ENCODE results near the gene SHOX. TPM values are rescaled to one million over a fixed set of nuclear protein-coding genes. Genes with fewer than 3 reads are reported as not detected.
"Not testable (repeated sequence)": the region's sequence is repeated elsewhere in the genome, so short reads cannot be mapped to it uniquely, and the experiment has no call there.

The SHOX gene
- total RNA-seq, 1 donor from 2014 or later = not detected

- intact Hi-C loops (cut with micrococcal nuclease) = no loop called here
- Mint-ChIP-seq H3K4me1 (no peaks in the 10 kb centered on the region), H3K4me3 (no peak overlapping the region), H3K27me3 (peaks cover 2% of the 10 kb centered on the region), H3K9me3 (peaks cover 12% of the 10 kb centered on the region), H3K27ac (no peak overlapping the region), H3K36me3 (ENCODE audit: low read depth) (no peaks in the 10 kb centered on the region)
- DNase-seq (no peak), ATAC-seq (ENCODE audit: low read depth) (no peak)
- TF ChIP-seq, protein P1, sequence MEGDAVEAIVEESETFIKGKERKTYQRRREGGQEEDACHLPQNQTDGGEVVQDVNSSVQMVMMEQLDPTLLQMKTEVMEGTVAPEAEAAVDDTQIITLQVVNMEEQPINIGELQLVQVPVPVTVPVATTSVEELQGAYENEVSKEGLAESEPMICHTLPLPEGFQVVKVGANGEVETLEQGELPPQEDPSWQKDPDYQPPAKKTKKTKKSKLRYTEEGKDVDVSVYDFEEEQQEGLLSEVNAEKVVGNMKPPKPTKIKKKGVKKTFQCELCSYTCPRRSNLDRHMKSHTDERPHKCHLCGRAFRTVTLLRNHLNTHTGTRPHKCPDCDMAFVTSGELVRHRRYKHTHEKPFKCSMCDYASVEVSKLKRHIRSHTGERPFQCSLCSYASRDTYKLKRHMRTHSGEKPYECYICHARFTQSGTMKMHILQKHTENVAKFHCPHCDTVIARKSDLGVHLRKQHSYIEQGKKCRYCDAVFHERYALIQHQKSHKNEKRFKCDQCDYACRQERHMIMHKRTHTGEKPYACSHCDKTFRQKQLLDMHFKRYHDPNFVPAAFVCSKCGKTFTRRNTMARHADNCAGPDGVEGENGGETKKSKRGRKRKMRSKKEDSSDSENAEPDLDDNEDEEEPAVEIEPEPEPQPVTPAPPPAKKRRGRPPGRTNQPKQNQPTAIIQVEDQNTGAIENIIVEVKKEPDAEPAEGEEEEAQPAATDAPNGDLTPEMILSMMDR (IDR thresholded peaks at IDR 0.05) = no peak
- ChIA-PET CTCF (no interaction called here), POLR2A (no interaction called here)
These were observed 16.5 kb upstream of the SHOX start for GRCh38 chrX:614136-614535.

- intact Hi-C loops (cut with micrococcal nuclease) = no loop called here
- ChIA-PET POLR2A (no interaction called here), CTCF (no interaction called here)
- ATAC-seq (ENCODE audit: low read depth) = no peak
- Mint-ChIP-seq H3K9me3 (peaks cover 2% of the 10 kb centered on the region), H3K4me3 (no peak overlapping the region), H3K27ac (no peak overlapping the region), H3K4me1 (no peaks in the 10 kb centered on the region), H3K27me3 (peaks cover 11% of the 10 kb centered on the region), H3K36me3 (ENCODE audit: low read depth) (no peaks in the 10 kb centered on the region)
- no peak for DNase-seq
- TF ChIP-seq, protein P1 (IDR thresholded peaks at IDR 0.05) = no peak
These were observed 13.2 kb upstream of the SHOX start for GRCh38 chrX:617401-617800.

DNA sequence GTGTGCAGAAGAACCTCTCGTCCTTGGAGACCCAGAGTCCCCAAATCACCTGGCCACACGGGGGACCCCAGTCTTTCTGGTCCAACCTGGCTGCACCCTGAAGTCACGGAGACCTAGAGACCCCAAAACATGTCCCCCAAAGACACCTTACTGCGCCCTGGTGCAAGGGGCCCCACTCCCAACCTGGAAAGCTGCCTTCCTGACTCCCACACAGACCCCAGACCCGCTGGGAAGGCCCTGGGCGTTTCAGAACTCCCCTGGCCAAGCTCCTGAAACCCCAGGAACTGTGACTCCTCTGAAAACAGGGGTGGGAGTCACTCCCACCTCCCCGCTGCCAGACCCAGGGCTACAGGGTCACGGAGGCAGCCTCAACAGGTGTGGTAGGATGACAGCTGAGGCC is 12.7 kb upstream of the SHOX start:
- Mint-ChIP-seq H3K27me3 (peaks cover 12% of the 10 kb centered on the region), H3K4me1 (no peaks in the 10 kb centered on the region), H3K9me3 (no peaks in the 10 kb centered on the region), H3K27ac (no peak overlapping the region), H3K4me3 (no peak overlapping the region), H3K36me3 (ENCODE audit: low read depth) (no peaks in the 10 kb centered on the region)
- TF ChIP-seq, protein P1 (IDR thresholded peaks at IDR 0.05) = no peak
- DNase-seq = no peak
- intact Hi-C loops (cut with micrococcal nuclease) = no loop called here
- ChIA-PET CTCF (no interaction called here), POLR2A (no interaction called here)
- no peak for ATAC-seq (ENCODE audit: low read depth)

- H3K36me3 Mint-ChIP-seq (ENCODE audit: low read depth); CTCF ChIA-PET; POLR2A ChIA-PET; H3K4me1 Mint-ChIP-seq; H3K27ac Mint-ChIP-seq; H3K9me3 Mint-ChIP-seq; intact Hi-C loops (cut with micrococcal nuclease); DNase-seq; ATAC-seq (ENCODE audit: low read depth); H3K4me3 Mint-ChIP-seq: not testable (repeated sequence)
- peaks cover 15% of the 10 kb centered on the region for H3K27me3 Mint-ChIP-seq
These were observed 12.3 kb upstream of the SHOX start for GRCh38 chrX:618304-618703.

DNA sequence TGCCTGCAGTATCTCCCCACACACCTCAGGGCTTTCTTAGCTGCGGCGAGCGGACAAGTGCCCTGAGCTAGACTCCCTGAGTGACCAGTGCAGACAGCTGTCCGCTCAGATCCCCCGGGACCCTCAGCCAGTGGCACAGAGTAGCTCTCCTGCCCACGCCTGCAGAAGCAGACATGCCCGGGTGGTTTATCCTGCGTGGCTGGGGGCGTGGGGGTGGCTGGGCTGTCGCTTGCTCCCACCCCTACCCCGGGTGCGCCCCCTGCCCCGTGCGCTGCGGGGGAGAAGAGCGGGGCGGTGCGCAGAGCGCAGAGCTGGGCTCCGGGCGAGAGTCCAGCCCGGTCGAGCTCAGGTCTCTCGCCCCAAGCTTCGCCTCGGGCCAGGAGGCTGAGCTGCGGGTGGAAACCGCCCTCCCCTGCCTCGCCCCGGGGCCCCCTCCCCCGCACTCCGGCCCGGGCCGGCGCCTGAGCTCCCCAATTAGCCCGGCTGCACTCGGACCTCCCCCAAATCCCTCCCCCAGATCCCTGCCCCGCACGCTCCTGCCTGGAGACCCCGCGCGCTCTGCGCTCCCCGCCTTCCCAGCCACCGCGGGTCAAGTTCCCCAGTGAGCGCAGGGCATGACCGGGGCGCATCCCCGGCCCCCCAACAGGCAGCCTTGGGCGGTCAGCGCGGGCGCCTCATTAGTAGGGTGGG is 11.7 kb upstream of the SHOX start:
- H3K27me3 Mint-ChIP-seq = peaks cover 18% of the 10 kb centered on the region
- H3K4me3 Mint-ChIP-seq = no peak overlapping the region

More for the DNA sequence above, 11.7 kb upstream of the SHOX start:
- no peaks in the 10 kb centered on the region for H3K36me3 Mint-ChIP-seq (ENCODE audit: low read depth)
- TF ChIP-seq, protein P1 (IDR thresholded peaks at IDR 0.05) = no peak
- peaks cover 3% of the 10 kb centered on the region for H3K4me1 Mint-ChIP-seq
- no peak overlapping the region for H3K27ac Mint-ChIP-seq
- no peak for ATAC-seq (ENCODE audit: low read depth)
- intact Hi-C loops (cut with micrococcal nuclease) = no loop called here
- DNase-seq = no peak
- CTCF ChIA-PET = no interaction called here
- no peaks in the 10 kb centered on the region for H3K9me3 Mint-ChIP-seq
- POLR2A ChIA-PET = no interaction called here
